GM12878 (cell line): Measurements from ENCODE around the gene LCLAT1. TPM values are rescaled to one million over a fixed set of nuclear protein-coding genes. Genes with fewer than 3 reads are reported as not detected.

ENCODE experiments used
- ATAC-seq: fragments of 200-7000 bp; cut with Tn5 transposase; 3 replicates; pipeline ENCODE4 v1.9.1; 2020; ENCODE audit warnings: mild to moderate bottlenecking, moderate library complexity
- BruUV-seq: library from RNA; stranded (reverse); fragments of 400-500 nt; replicated peaks from 2 replicates; lab custom pipeline; 2021; lab: Mats Ljungman, UMichigan
- CTCF ChIA-PET: fragments of 300-600 bp; sonication (Branson Sonifier 250); formaldehyde crosslinking; extraction: SDS; loops from one replicate; lab custom pipeline; 2021; ENCODE audit warnings: inconsistent platforms; lab: Yijun Ruan, JAX
- POLR2A ChIA-PET: fragments of 350-600 bp; formaldehyde crosslinking; extraction: SDS; loops from one replicate; lab custom pipeline; 2021; ENCODE audit warnings: inconsistent platforms; lab: Charles Lee
- RAD21 ChIA-PET: fragments of 300-600 bp; sonication (Branson Sonifier 250); formaldehyde crosslinking; loops from one replicate; lab custom pipeline; 2023; ENCODE audit warnings: antibody characterized with exemption; ENCODE audit not compliant: unreplicated experiment; lab: Charles Lee
- SMC1A ChIA-PET: fragments of 300-600 bp; sonication (Branson Sonifier 250); formaldehyde crosslinking; loops from one replicate; lab custom pipeline; 2023; ENCODE audit not compliant: unreplicated experiment, uncharacterized antibody; lab: Charles Lee
- DNase-seq: peaks from one replicate; pipeline ENCODE4 v3.0.0-alpha.2; 2011; ENCODE audit warnings: low read depth, low spot score
- FAIRE-seq: peaks from 3 replicates; lab custom pipeline; 2011; peaks lifted over from hg19 to GRCh38; lab: Jason Lieb, UNC
- H2AFZ ChIP-seq: 2 replicates; pipeline ENCODE4 v1.6.0; 2011; ENCODE audit warnings: low read depth, low read length, control low read depth; ENCODE audit not compliant: control insufficient read depth
- H3K27ac ChIP-seq: 2 replicates; pipeline ENCODE4 v1.5.1; 2011; ENCODE audit warnings: control low read depth; ENCODE audit not compliant: control insufficient read depth, insufficient read depth
- H3K27me3 ChIP-seq, 2 experiments: replicated peaks in 1 of 2; 2 replicates each; pipeline versions ENCODE4 v1.6.0 to v1.6.1; 2011; ENCODE audit warnings: low read length in 1 of 2; ENCODE audit not compliant: control insufficient read depth in 2 of 2, insufficient read depth in 2 of 2
- H3K36me3 ChIP-seq, 2 experiments: 2 replicates each; pipeline ENCODE4 v1.5.1; 2011; ENCODE audit warnings: low read length in 1 of 2; ENCODE audit not compliant: control insufficient read depth in 2 of 2, insufficient read depth in 2 of 2
- H3K4me1 ChIP-seq: 2 replicates; pipeline ENCODE4 v1.6.1; 2011; ENCODE audit warnings: mild to moderate bottlenecking, low read length, moderate library complexity, mixed read lengths; ENCODE audit not compliant: control insufficient read depth, insufficient read depth
- H3K4me2 ChIP-seq: 2 replicates; pipeline ENCODE4 v1.6.0; 2011; ENCODE audit warnings: control low read depth; ENCODE audit not compliant: control insufficient read depth, insufficient read depth
- H3K4me3 ChIP-seq: fragments of 200-600 bp; sonication (generic); 2 replicates; pipeline ENCODE4 v1.5.1; 2016
- H3K79me2 ChIP-seq: 2 replicates; pipeline ENCODE4 v1.6.0; 2011; ENCODE audit warnings: low read length; ENCODE audit not compliant: control insufficient read depth, insufficient read depth
- H3K9ac ChIP-seq: 2 replicates; pipeline ENCODE4 v1.8.0; 2011; ENCODE audit warnings: low read length, control low read depth, mixed read lengths; ENCODE audit not compliant: control insufficient read depth, insufficient read depth
- H3K9me3 ChIP-seq: replicated peaks from 3 replicates; pipeline ENCODE4 v1.5.1; 2011; ENCODE audit warnings: mild to moderate bottlenecking, low read length; ENCODE audit not compliant: control insufficient read depth, insufficient read depth
- H4K20me1 ChIP-seq: 2 replicates; pipeline ENCODE4 v1.6.0; 2011; ENCODE audit not compliant: control insufficient read depth, insufficient read depth
- CREB1 ChIP-seq: IDR thresholded peaks from 2 replicates; pipeline ENCODE4 v1.6.1; 2012; ENCODE audit warnings: low read depth, mild to moderate bottlenecking, inconsistent platforms
- EP300 ChIP-seq, 2 experiments: fragments of 150-350 bp in 1 of 2; IDR thresholded peaks; 2 replicates each; pipeline ENCODE4 v1.6.1; 2011 to 2012; ENCODE audit warnings: low read depth in 2 of 2, low read length in 2 of 2, borderline replicate concordance in 1 of 2, improper control_type of control experiment in 1 of 2, inconsistent platforms in 1 of 2; ENCODE audit not compliant: control insufficient read depth in 1 of 2
- MAX ChIP-seq: IDR thresholded peaks from 2 replicates; pipeline ENCODE4 v1.6.1; 2012; ENCODE audit warnings: low read depth, low read length, improper control_type of control experiment
- RUNX3 ChIP-seq: IDR thresholded peaks from 2 replicates; pipeline ENCODE4 v1.6.1; 2012; ENCODE audit warnings: low read length, inconsistent platforms
- SP1 ChIP-seq: IDR thresholded peaks from one replicate; pipeline ENCODE4 v1.6.1; 2011; ENCODE audit warnings: low read depth, low read length
- STAT3 ChIP-seq: IDR thresholded peaks from 2 replicates; pipeline ENCODE4 v1.6.1; 2011; ENCODE audit warnings: low read depth, low read length, improper control_type of control experiment
- SUZ12 ChIP-seq: fragments of 200-600 bp; sonication (generic); IDR thresholded peaks from one replicate; pipeline ENCODE4 v1.6.1; 2018; ENCODE audit warnings: antibody characterized with exemption, mild to moderate bottlenecking; ENCODE audit not compliant: unreplicated experiment
- ZSCAN29 ChIP-seq: fragments of 450-650 bp; IDR thresholded peaks from 2 replicates; pipeline ENCODE4 v1.6.1; 2017; ENCODE audit warnings: mild to moderate bottlenecking, moderate library complexity
- WGBS: methylation state at CpG from one replicate; pipeline ENCODE4 v1.1.6; 2016; ENCODE audit warnings: low lambda C conversion rate; ENCODE audit not compliant: insufficient replicate concordance, insufficient coverage; ENCODE audit errors: missing lambda C conversion rate; 5-methylcytosine and 5-hydroxymethylcytosine counted together
- in situ Hi-C: fragments of 300-500 bp; cut with MboI; formaldehyde crosslinking; loops from 9 replicates; pipeline ENCODE4 v1.14.3; 2018; ENCODE audit warnings: mixed read lengths
- intact Hi-C: fragments of 100-400 bp; cut with micrococcal nuclease; formaldehyde crosslinking; loops from one replicate; pipeline ENCODE4 v1.14.2; 2022; ENCODE audit not compliant: unreplicated experiment
- polyA plus RNA-seq, 11 experiments: library from polyadenylated mRNA; depleted of rRNA in 4 of 11; unstranded in 6 of 11; stranded (reverse) in 5 of 11; fragments of >200 nt; fragmentation: Nextera tagmentation in 4 of 11; fragmentation: Illumina TruSeq in 1 of 11; extraction: Ambion mirVana in 4 of 11; extraction: Trizol in 1 of 11; gene quantifications; 1 replicate in 1 of 11; 2 replicates in 10 of 11; pipeline versions ENCODE4 v1.2.1 to v1.2.3, GENCODE V29; 2011 to 2016; ENCODE audit warnings: inconsistent platforms in 2 of 11, missing spikeins in 2 of 11, low read depth in 1 of 11
- total RNA-seq, 4 experiments: library from RNA; depleted of rRNA in 3 of 4; stranded (reverse); fragments of >200 nt in 3 of 4; fragmentation: Illumina TruSeq in 1 of 4; extraction: Trizol in 1 of 4; gene quantifications; 2 replicates each; pipeline versions ENCODE4 v1.2.1 to v1.2.3, GENCODE V29; 2013 to 2021

The LCLAT1 gene
- total and polyA plus RNA-seq, 10 of the 15 experiments (the other 5 are each of a cell fraction or from before 2014, with no cell fraction given), result 8.1 to 33.0 (median 15.9) TPM

GRCh38 chr2:30611583-30611982, 164.5 kb downstream of the LCLAT1 start:
- Histone ChIP-seq H2AFZ (no peak overlapping the region; the same call in 1 of the 2 replicates), H3K9me3 (no peaks in the 10 kb centered on the region), H3K27me3 (no peaks in the 10 kb centered on the region), H3K4me3 (no peak overlapping the region), H3K4me2 (no peak overlapping the region), H3K79me2 (no peaks in the 10 kb centered on the region), H3K36me3 (no peaks in the 10 kb centered on the region; a peak in 1 of 4 replicates), H3K4me1 (peaks cover 9% of the 10 kb centered on the region), H3K9ac (no peak overlapping the region), H4K20me1 (no peaks in the 10 kb centered on the region), H3K27ac (no peak overlapping the region)
- ChIA-PET POLR2A (interaction anchor here (0.6 to 1.5 kb wide), 4 partner anchors 8 to 398 kb away, joined by 3 to 4 read pairs (median 4); no protein-coding TSS in a partner anchor), CTCF (interaction anchor here (0.7 to 1.5 kb wide), 3 partner anchors 10 to 100 kb away, joined by 3 to 6 read pairs (median 3); no protein-coding TSS in a partner anchor), RAD21 (interaction anchor here (0.9 to 1.1 kb wide), 3 partner anchors 10 to 14 kb away, joined by 3 to 4 read pairs (median 3); no protein-coding TSS in a partner anchor), SMC1A (interaction anchor here (0.9 to 3.4 kb wide), 6 partner anchors 9 to 395 kb away, joined by 3 to 17 read pairs (median 6); no protein-coding TSS in a partner anchor)
- no TSS peak for BruUV-seq
- WGBS, result 53% methylated on average over 4 of the region's 4 CpGs
- no peak for ATAC-seq
- intact Hi-C loops, result no loop called here
- TF ChIP-seq EP300 (IDR thresholded peaks at IDR 0.05; ENCODE audit: borderline replicate concordance in 1 of 2, control insufficient read depth in 1 of 2, low read depth in 2 of 2, low read length in 2 of 2) (no peak), RUNX3 (peak; percentile 60; the same call in 1 of the 2 replicates), MAX (no peak), SP1 (no peak), ZSCAN29 (no peak), CREB1 (0 out of 2 replicates have a peak, but pooled peaks have one; percentile 23), STAT3 (no peak), SUZ12 (no peak)
- in situ Hi-C loops, result no loop called here
- no peak for DNase-seq
- FAIRE-seq, result no peak
